Left colon (tissue), 2 donors: ENCODE results near the gene SRSF3. TPM values are rescaled to one million over a fixed set of nuclear protein-coding genes. Genes with fewer than 3 reads are reported as not detected.
"Not testable (repeated sequence)": the region's sequence is repeated elsewhere in the genome, so short reads cannot be mapped to it uniquely, and the experiment has no call there.

Experiments
- ATAC-seq: fragments of 200-7000 bp; cut with Tn5 transposase; one replicate; pipeline ENCODE4 v1.9.1; 2020; ENCODE audit warnings: mild to moderate bottlenecking, moderate library complexity
- DNase-seq, 2 donors: peaks; one replicate each; pipeline ENCODE4 v3.0.0-alpha.2; 2020
- intact Hi-C, 2 donors: fragments of 100-400 bp; cut with DNase I in 1 of 2; cut with micrococcal nuclease in 1 of 2; formaldehyde crosslinking; loops; one replicate each; pipeline versions ENCODE4 v1.11.2 to v1.14.0; 2022; cut with DNase I, micrococcal nuclease
- total RNA-seq, 2 donors: library from RNA; stranded (reverse); fragmentation: NEBNext Ultra II Directional; extraction: Animal tissue kit (Norgen Biotek cat#: 25700); gene quantifications; one replicate each; pipeline ENCODE4 v1.2.1, GENCODE V29; 2021
- donor health status: DM: no; HTN: no; CAD: no.
- donor health status: DM: yes; HTN: yes; CAD: no.

The SRSF3 gene
- total RNA-seq, 2 donors from 2014 or later = 178 to 242 TPM

DNA sequence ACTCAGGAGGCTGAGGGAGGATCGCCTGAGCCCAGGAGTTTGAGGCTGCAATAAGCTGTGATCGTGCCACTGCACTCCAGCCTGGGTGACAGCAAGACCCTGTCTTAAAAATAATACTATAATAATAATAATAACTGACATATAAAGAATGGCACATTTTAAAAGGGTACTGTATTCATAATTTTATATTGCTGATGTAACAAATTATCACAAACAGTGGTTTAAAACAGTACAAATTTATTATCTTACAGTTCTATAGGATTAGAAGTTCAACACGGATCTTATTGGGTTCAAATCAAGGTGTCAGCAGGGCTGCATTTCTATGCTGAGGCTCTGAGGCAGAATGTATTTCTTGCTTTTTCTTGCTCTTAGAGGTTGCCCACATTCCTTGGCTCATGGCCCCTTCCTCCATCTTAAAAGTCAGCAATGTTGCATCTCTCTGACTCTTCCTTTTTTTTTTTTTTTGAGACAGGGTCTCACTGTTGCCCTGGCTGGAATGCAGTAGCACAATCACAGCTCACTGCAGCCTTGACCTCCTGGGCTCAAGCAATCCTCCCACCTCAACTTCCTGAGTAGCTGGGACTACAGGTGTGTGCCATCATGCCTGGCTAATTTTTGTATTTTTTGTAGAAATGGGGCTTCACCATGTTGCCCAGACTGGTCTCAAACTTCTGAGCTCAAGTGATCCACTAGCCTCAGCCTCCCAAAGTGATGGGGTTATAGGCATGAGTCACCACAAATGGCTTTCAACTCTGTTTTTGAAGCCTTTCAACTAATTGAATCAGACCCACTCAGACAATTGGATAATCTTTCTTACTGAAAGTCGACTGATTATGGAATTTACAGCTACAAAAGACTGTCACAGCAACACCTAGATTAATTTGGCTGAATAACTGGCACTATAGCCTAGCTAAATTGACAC lies 22.8 kb upstream of the SRSF3 start:
- ATAC-seq (no peak), DNase-seq (no peak)
- intact Hi-C loops = no loop called here

DNA sequence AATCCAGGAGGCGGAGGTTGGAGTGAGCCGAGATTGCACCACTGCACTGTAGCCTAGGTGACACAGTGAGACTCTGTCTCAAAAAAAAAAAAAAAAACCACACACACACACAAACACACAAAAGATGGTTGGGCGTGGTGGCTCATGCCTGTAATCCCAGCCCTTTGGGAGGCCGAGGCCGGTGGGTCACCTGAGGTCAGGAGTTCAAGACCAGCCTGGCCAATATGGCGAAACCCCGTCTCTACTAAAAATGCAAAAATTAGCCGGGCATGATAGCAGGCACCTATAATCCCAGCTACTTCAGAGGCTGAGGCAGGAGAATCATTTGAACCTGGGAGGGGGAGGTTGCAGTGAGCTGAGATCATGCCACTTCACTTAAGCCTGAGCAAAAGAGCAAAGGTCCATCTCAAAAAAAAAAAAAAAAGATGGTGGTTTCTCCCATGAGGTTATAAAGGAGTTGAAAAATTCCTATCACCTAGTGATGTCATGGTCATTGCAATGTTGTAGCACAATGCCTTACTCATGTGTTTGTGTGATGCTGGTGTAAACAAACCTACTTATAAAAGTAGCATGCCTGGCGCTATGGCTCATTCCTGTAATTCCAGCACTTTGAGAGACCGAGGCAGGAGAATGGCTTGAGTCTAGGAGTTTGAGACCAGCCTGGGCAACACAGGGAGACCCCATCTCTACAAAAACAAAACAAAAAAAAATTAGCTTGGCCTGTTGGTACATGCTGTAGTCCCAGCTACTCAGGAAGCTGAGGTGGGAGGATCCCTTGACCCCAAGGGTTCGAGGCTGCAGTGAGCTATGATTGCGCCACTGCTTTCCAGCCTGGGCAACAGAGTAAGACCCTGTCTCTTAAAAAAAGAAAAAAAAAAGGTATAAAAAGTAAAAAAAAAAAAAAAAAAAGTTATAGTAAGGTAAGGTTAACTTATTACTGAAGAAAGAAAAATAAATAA lies 21.5 kb upstream of the SRSF3 start:
- intact Hi-C loops, DNase-seq: not testable (repeated sequence)
- ATAC-seq = peak; percentile 77

DNA sequence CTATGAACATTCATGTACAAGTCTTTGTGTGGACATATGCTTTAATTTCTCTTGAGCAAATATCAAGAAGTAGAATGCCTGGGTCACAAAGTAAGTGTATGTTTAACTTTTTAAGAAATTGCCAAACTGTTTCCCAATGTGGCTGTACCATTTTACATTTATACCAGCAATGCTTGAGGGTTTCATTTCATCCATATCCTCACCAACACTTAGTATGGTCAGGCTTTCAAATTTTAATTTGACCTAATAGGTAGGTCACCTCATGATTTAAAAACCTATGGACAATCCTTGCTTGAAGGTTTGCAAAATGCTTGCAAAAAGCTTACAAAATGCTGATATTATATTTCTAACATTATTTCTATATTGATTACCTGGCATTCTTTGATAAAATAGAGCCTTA lies 19.5 kb upstream of the SRSF3 start:
- intact Hi-C loops = no loop called here
- no peak for DNase-seq
- no peak for ATAC-seq

DNA sequence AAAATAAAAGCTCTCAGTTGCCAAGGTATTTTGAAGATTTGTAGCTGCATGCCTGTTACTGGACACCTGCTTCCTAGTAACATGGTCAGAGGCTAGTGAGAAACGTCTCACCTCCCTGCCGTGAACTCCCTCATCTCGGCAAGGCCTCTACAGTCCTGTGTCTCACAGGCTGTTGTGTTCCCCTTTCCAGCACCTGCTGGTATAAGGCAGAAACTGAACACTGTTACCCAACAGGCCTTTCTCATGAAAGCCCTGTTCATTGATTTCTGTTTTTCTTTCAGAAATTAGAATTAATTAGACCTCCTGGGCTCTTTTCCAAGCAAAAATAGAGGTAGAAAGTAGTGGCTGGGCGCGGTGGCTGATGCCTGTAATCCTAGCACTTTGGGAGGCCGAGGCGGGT lies 17.6 kb upstream of the SRSF3 start:
- ATAC-seq (no peak), DNase-seq (no peak)
- intact Hi-C loops = no loop called here

DNA sequence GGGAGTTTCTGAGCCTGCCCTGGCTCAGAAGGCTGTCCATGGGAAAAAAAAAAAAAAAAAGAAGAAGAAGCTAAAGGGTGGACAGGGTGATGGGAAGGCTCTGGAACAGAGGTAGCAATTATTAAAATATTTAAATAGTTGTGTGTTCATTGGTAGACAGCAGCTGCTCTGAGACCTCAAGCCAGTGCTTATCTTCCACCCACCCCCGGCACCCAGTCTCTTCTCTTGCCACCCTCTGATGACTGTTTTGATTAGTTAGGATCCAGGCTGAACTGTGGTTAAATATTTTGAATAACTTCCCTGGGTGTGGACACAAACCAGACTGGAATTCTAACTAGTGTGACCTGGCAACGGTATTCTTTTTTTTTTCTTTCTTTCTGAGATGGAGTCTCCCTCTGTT lies 16.9 kb upstream of the SRSF3 start:
- DNase-seq (no peak), ATAC-seq (peak; percentile 39)
- intact Hi-C loops = no loop called here

DNA sequence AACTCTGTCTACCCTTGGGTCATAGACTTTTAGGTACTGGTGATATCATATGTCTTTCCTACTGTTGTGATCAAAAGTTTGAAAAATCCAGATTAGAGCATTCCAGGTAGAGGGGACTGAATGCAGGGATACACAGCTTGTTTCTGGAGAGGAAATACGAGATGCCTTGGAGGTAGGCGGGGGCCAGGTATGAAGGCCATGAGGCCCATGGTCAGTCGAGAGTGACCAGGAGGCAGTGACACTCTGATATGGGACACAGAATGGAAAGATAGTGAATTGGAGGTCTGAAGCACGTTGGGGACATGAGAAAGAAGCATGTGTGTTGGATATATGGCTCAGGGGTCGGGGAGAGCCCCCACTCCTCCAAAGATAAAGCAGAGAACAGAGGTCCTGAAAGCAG lies 16.1 kb upstream of the SRSF3 start:
- intact Hi-C loops = no loop called here
- DNase-seq = no peak
- ATAC-seq = no peak

DNA sequence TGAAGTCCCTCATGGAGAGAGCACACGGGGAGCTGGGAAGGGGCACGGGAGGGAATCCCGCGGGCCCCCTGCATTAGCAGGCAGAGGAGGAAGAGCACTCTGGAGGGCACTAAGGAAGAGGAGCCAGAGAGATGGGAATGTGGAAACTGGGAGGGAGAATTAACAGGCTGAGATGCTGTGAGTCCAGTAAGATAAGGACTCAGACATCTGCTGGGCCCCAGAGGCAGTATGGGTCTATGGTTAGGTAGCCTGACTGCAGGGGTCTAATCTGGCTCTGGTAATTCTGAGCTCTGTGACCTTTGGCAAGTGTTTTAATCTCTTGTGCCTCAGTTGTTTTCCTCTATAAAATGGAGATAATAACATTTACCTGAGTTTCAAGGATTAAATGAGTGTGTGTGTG lies 15.7 kb upstream of the SRSF3 start:
- DNase-seq (no peak), ATAC-seq (no peak)
- intact Hi-C loops = no loop called here

DNA sequence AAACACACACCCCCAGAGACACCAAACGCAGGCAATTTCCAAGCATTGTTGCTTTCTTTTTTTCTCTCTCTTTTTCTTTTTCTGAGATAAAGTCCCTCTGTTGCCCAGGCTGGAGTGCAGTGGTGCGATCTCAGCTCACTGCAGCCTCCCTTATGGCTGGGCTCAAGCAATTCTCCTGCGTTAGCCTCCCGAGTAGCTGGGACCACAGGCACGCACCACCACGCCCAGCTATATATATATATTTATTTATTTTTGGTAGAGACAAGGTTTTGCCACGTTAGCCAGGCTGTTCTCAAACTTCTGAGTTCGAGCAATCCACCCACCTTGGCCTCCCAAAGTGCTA lies 14.0 kb upstream of the SRSF3 start:
- intact Hi-C loops = no loop called here
- no peak for ATAC-seq
- no peak for DNase-seq

DNA sequence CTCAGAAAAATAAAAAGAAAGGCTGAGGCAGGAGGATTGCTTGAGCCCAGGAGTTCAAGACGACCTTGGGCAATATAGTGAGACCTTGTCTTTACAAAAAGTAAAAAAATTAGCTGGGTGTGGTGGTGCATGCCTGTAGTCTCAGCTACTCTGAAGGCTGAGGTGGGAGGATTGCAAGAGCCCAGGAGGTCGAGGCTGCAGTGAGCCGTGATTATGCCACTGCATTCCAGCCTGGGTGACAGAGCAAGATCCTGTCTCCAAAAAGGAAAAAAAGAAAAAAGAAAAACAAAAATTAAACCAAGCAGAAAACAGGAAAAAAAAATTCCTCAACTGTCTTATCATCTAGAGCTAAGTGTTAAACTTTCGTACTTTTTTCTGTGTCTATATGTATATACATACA lies 12.4 kb upstream of the SRSF3 start:
- DNase-seq (no peak), ATAC-seq (no peak)

DNA sequence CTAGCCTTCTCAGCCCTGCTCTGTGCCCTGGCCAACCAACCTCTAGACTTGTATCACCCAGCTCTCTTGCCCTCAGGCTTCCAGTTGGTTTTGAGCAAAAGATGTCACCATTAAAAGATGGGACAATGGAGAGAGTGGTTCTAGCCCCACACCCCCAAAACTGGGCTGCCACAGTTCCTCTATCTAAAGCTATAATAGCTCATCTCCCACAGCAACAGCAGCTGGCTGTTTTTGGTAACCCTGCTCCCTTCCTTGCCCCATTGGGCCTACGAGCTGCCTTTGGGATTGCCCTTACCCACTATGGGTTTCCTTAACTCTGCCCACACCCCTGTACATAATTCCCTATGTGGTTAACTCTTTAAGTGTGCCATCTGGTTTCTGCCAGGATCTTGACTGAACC lies 7.6 kb upstream of the SRSF3 start:
- DNase-seq = no peak
- intact Hi-C loops = no loop called here
- ATAC-seq = no peak

More for the DNA sequence above, 12.4 kb upstream of the SRSF3 start:
- intact Hi-C loops = no loop called here

DNA sequence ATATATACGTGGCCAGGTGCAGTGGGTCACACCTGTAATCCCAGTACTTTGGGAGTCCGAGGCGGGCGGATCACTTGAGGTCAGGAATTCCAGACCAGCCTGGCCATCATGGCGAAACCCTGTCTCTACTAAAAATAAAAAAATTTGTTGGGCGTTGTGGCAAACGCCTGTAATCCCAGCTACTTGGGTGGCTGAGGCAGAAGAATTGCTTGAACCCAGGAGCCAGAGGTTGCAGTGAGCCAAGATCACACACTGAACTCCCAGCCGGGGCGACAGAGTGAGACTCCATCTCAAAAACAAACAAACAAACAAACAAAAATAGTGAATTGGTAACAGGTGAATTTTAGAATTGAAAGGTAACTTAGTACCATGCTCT lies 5.1 kb upstream of the SRSF3 start:
- intact Hi-C loops, ATAC-seq, DNase-seq: not testable (repeated sequence)

DNA sequence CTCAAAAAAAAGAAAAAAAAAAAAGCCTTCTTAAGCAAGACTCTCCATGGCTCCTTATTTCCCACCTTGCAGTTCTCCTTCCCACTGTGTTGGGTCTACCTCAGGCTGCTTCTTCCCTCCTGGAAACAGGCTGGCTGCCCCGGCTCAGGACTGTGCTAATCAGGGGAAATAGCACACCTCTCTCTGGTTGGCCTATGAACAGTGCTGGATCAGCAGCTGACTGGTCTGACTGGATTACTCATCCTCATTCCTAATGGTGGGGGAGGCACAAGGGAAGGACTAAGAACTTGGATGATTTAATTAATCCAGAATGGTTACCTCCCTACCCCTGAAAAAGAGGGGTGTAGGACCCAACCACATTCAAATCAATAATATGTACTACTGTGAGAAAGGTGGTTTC lies 3.9 kb upstream of the SRSF3 start:
- no peak for ATAC-seq
- intact Hi-C loops = loop anchor here in 1 of 2 donors (10.0 kb wide), 1 partner anchor 145 kb away; the partner anchor contains the start of genes KCTD20 and PXT1
- no peak for DNase-seq

DNA sequence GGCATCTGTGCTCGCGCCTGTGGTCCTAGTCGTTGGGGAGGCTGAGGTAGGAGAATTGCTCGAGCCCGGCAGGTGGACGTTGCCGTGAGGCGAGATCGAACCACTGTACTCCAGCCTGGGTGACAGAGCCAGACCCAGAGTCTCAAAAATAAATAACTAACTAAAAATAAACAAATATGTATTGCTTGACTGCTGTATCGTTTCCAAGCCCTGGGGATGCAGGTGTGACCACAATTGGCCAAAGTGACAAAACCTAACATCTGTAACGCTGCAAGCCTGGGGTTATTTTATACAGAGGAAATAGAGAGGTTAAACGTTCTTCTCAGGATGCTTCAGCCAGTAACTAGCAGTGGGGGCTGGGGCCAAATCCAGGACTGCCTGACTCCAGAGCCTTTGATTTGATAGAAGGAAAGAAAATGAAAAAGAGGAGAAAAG lies 1.9 kb upstream of the SRSF3 start:
- intact Hi-C loops = loop anchor here in 1 of 2 donors (10.0 kb wide), 1 partner anchor 147 kb away; the partner anchor contains the start of genes KCTD20 and PXT1

DNA sequence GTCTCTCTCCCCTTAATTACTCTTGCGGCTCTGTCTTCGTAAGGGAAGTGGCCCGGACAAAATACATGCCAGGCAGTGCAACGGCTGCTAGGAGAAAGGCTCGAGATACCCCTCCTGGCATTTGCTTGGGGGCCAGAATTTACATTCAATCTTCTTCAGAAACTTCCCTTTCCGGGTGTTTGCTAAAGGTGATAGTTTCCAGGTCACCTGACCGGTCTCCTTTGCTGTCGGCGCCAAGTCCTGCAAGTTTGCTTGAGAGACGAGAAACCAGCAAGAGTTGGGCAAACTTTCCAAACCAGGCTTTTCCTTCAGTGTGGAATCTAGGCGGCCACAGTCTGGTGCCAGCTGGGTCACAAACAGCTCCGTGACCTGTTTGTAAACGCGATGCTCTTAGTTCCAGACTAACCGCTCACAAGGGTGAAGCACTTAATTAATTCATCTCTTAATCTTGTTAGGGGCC lies 563 bp upstream of the SRSF3 start:
- intact Hi-C loops = loop anchor here in 1 of 2 donors (10.0 kb wide), 1 partner anchor 149 kb away; the partner anchor contains the start of genes KCTD20 and PXT1
- DNase-seq = peak; percentile 68 to 71
- ATAC-seq = peak; percentile 45

More for the DNA sequence above, 1.9 kb upstream of the SRSF3 start:
- ATAC-seq (no peak), DNase-seq (no peak)

DNA sequence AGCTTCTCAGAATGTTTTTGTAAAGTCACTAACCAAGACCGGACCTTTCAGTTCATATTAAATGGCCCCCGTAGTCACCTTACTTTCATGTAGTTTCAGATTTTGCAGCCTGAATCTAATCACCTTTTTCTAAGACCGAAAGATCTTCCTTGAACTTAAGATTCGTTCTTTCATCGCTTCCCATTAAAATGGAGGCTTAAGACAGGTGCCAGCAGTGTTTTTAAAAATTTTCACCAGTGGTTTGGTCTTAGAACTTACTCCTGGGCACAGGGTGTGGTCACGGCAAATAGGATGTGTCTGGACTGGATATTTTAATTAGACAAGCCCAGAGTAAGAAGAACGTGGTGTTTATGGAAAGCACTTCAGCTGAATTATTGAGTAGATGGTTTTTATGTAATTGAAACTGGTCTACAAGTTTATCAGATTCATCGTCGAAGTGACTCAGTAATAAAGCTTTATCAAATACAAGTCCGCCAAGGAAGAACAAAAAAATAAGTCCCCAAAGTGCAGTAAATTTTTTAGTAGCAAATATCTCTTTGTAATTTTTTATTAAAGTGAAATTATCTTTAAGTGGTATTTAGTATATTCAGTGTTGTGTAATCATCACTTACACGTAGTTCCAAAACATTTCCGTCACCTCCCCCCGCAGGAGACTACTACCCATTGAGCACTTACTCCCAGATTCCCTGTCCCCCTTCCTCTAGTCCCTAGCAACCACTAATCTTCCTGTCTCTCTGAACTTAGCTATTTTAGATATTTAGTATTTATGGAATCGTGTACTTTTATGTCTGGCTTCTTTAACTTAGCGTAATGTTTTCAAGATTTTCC lies 868 bp downstream of the SRSF3 start:
- DNase-seq (peak; percentile 40 to 60), ATAC-seq (peak; percentile 36)
- intact Hi-C loops = loop anchor here in 1 of 2 donors (5.0 to 10.0 kb wide), 2 partner anchors 48 to 150 kb away; partner anchors contain the start of genes KCTD20, PXT1 and STK38

DNA sequence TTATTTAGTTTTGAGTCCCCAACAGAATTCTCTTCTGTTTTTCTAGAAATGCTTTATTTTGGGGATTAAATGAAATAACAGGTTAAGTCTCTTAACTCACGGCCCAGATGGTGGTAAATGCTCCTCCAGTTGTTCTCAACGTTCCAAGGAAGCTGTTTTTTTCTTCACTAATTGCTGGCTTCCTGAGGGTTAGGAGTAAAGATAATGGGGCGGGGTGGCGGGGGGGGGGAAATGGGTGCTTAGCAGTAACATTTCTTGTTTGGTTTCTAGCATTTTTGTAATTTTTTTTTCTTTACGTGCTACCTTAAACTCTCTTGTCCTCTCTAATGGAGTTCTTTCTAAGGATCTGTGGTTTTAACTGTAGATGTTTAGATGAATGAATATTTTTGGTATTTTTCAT lies 2.2 kb downstream of the SRSF3 start:
- intact Hi-C loops = loop anchor here in 1 of 2 donors (5.0 to 10.0 kb wide), 2 partner anchors 49 to 152 kb away; partner anchors contain the start of genes KCTD20, PXT1 and STK38
- ATAC-seq = no peak

DNA sequence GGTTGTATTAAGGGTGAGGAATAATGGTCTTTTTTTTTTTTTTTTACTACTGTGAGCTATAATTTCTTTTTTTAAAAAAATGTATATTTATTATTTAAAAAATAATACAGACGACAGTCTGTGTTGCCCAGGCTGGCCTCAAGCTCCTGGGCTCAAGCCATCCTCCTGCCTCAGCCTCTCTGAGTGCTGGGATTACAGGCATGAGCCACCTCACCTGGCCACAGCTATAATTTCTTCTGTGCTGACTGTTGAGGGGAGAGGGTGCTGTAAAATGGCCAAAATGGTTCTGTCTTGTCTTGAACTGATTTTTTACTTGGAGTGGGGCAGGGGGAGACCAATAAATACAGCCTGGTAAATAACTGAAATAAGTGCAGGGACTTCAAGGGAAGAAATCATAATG lies 3.6 kb downstream of the SRSF3 start:
- intact Hi-C loops = loop anchor here in 1 of 2 donors (5.0 to 10.0 kb wide), 2 partner anchors 50 to 153 kb away; partner anchors contain the start of genes KCTD20, PXT1 and STK38
- no peak for DNase-seq
- no peak for ATAC-seq

More for the DNA sequence above, 2.2 kb downstream of the SRSF3 start:
- DNase-seq = no peak

DNA sequence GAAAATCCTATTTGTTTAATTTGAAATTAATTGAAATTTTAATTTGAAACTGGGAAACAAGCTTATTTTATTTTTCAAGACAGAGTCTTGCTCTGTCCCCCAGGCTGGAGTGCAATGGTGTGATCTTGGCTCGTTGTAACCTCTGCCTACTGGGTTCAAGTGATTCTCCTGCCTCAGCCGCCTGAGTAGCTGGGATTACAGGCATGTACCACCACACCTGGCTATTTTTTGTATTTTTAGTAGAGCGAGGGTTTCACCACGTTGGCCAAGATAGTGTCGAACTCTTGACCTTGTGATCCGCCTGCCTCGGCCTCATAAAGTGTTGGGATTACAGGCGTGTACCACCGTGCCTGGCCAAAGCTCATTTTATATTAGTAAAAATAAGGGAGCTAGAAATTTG lies 4.2 kb downstream of the SRSF3 start:
- no peak for ATAC-seq
- no peak for DNase-seq
- intact Hi-C loops = loop anchor here in 1 of 2 donors (5.0 to 10.0 kb wide), 2 partner anchors 51 to 154 kb away; partner anchors contain the start of genes KCTD20, PXT1 and STK38
